ENCODE measurements around the gene ADAMTSL5. TPM values are rescaled to one million over a fixed set of nuclear protein-coding genes. Genes with fewer than 3 reads are reported as not detected.

ADAMTSL5 gene
- total and polyA plus RNA-seq, 2 of the 13 experiments (the other 11 are each of a cell fraction or from before 2014, with no cell fraction given) = 0.60 to 2.7 TPM

DNA sequence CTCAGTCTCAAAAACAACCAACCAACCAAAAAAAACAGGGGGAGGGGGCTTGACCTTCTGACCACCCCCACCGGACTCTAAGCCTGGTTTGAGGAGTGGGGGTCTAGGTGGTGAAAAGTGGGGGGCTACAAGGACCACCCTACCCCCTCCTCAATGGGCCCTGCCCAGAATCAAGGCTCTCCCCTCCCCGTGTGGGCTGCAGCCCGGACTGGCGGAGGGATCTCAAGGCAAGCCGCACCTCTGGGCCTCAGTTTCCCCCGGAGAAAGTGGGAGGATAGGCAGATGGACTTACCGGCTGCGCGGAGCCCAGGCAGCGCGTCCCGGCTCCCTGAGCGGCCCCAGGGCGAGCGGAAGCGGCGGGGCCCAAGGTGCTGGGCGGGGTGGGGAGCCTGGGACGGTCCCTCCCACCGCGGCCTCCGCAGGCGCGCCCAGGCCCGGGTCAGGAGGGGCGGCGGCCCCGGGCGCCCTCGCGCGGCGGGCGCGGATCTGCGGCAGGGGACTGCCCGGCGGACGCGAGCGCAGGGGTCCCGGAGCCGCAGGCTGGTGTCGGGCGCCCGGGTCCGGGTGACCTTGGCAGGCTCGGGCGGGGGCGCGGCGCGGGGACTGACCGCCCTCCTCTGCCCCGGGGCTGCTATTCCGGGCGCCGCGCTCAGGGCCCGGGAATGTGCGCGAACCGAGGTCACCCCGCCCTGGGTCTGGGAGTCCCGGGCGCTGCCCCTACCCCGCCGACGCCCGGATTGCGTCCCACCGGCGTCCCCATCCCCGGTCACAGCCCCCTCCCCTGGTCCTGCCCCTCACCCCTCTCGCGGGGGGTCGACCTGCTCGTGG is at the start of gene ADAMTSL5 (continued):
- TF ChIP-seq, protein P1, sequence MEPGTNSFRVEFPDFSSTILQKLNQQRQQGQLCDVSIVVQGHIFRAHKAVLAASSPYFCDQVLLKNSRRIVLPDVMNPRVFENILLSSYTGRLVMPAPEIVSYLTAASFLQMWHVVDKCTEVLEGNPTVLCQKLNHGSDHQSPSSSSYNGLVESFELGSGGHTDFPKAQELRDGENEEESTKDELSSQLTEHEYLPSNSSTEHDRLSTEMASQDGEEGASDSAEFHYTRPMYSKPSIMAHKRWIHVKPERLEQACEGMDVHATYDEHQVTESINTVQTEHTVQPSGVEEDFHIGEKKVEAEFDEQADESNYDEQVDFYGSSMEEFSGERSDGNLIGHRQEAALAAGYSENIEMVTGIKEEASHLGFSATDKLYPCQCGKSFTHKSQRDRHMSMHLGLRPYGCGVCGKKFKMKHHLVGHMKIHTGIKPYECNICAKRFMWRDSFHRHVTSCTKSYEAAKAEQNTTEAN (CRISPR knock-in tag; conservative IDR thresholded peaks at IDR 0.05) = no peak
- TF ChIP-seq SSRP1 (CRISPR knock-in tag; IDR thresholded peaks at IDR 0.05) = 0 out of 2 replicates have a peak, but pooled peaks have one; percentile 57
- no peak for TF ChIP-seq SP140L (CRISPR knock-in tag; IDR thresholded peaks at IDR 0.05; ENCODE audit: borderline replicate concordance)
- no peak for TF ChIP-seq MBD4 (IDR thresholded peaks at IDR 0.05; ENCODE audit: borderline replicate concordance, low read length)
- no peak for TF ChIP-seq ZNF781 (CRISPR knock-in tag; IDR thresholded peaks at IDR 0.05; ENCODE audit: borderline replicate concordance, not compliant biosample characterization)
- TF ChIP-seq PHF21A (CRISPR knock-in tag; IDR thresholded peaks at IDR 0.05) = peak; percentile 51; the same call in 1 of the 2 replicates
- TF ChIP-seq FOSL2 (CRISPR knock-in tag; IDR thresholded peaks at IDR 0.05) = no peak
- TF ChIP-seq, protein P2, sequence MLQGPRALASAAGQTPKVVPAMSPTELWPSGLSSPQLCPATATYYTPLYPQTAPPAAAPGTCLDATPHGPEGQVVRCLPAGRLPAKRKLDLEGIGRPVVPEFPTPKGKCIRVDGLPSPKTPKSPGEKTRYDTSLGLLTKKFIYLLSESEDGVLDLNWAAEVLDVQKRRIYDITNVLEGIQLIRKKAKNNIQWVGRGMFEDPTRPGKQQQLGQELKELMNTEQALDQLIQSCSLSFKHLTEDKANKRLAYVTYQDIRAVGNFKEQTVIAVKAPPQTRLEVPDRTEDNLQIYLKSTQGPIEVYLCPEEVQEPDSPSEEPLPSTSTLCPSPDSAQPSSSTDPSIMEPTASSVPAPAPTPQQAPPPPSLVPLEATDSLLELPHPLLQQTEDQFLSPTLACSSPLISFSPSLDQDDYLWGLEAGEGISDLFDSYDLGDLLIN (CRISPR knock-in tag; IDR thresholded peaks at IDR 0.05; ENCODE audit: borderline replicate concordance) = no peak
- TF ChIP-seq, protein P3, sequence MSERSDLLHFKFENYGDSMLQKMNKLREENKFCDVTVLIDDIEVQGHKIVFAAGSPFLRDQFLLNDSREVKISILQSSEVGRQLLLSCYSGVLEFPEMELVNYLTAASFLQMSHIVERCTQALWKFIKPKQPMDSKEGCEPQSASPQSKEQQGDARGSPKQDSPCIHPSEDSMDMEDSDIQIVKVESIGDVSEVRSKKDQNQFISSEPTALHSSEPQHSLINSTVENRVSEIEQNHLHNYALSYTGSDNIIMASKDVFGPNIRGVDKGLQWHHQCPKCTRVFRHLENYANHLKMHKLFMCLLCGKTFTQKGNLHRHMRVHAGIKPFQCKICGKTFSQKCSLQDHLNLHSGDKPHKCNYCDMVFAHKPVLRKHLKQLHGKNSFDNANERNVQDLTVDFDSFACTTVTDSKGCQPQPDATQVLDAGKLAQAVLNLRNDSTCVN (CRISPR knock-in tag; IDR thresholded peaks at IDR 0.05; ENCODE audit: borderline replicate concordance) = no peak
- TF ChIP-seq, protein P4, sequence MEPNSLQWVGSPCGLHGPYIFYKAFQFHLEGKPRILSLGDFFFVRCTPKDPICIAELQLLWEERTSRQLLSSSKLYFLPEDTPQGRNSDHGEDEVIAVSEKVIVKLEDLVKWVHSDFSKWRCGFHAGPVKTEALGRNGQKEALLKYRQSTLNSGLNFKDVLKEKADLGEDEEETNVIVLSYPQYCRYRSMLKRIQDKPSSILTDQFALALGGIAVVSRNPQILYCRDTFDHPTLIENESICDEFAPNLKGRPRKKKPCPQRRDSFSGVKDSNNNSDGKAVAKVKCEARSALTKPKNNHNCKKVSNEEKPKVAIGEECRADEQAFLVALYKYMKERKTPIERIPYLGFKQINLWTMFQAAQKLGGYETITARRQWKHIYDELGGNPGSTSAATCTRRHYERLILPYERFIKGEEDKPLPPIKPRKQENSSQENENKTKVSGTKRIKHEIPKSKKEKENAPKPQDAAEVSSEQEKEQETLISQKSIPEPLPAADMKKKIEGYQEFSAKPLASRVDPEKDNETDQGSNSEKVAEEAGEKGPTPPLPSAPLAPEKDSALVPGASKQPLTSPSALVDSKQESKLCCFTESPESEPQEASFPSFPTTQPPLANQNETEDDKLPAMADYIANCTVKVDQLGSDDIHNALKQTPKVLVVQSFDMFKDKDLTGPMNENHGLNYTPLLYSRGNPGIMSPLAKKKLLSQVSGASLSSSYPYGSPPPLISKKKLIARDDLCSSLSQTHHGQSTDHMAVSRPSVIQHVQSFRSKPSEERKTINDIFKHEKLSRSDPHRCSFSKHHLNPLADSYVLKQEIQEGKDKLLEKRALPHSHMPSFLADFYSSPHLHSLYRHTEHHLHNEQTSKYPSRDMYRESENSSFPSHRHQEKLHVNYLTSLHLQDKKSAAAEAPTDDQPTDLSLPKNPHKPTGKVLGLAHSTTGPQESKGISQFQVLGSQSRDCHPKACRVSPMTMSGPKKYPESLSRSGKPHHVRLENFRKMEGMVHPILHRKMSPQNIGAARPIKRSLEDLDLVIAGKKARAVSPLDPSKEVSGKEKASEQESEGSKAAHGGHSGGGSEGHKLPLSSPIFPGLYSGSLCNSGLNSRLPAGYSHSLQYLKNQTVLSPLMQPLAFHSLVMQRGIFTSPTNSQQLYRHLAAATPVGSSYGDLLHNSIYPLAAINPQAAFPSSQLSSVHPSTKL (CRISPR knock-in tag; IDR thresholded peaks at IDR 0.05) = 0 out of 2 replicates have a peak, but pooled peaks have one; percentile 10
- TF ChIP-seq, protein P5, sequence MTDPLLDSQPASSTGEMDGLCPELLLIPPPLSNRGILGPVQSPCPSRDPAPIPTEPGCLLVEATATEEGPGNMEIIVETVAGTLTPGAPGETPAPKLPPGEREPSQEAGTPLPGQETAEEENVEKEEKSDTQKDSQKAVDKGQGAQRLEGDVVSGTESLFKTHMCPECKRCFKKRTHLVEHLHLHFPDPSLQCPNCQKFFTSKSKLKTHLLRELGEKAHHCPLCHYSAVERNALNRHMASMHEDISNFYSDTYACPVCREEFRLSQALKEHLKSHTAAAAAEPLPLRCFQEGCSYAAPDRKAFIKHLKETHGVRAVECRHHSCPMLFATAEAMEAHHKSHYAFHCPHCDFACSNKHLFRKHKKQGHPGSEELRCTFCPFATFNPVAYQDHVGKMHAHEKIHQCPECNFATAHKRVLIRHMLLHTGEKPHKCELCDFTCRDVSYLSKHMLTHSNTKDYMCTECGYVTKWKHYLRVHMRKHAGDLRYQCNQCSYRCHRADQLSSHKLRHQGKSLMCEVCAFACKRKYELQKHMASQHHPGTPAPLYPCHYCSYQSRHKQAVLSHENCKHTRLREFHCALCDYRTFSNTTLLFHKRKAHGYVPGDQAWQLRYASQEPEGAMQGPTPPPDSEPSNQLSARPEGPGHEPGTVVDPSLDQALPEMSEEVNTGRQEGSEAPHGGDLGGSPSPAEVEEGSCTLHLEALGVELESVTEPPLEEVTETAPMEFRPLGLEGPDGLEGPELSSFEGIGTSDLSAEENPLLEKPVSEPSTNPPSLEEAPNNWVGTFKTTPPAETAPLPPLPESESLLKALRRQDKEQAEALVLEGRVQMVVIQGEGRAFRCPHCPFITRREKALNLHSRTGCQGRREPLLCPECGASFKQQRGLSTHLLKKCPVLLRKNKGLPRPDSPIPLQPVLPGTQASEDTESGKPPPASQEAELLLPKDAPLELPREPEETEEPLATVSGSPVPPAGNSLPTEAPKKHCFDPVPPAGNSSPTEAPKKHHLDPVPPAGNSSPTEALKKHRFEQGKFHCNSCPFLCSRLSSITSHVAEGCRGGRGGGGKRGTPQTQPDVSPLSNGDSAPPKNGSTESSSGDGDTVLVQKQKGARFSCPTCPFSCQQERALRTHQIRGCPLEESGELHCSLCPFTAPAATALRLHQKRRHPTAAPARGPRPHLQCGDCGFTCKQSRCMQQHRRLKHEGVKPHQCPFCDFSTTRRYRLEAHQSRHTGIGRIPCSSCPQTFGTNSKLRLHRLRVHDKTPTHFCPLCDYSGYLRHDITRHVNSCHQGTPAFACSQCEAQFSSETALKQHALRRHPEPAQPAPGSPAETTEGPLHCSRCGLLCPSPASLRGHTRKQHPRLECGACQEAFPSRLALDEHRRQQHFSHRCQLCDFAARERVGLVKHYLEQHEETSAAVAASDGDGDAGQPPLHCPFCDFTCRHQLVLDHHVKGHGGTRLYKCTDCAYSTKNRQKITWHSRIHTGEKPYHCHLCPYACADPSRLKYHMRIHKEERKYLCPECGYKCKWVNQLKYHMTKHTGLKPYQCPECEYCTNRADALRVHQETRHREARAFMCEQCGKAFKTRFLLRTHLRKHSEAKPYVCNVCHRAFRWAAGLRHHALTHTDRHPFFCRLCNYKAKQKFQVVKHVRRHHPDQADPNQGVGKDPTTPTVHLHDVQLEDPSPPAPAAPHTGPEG (CRISPR knock-in tag; IDR thresholded peaks at IDR 0.05) = 0 out of 2 replicates have a peak, but pooled peaks have one; percentile 36
- no peak for TF ChIP-seq KAT2B (IDR thresholded peaks at IDR 0.05; ENCODE audit: borderline replicate concordance, low read depth, low read length)
- peak; percentile 33; the same call in 1 of the 2 replicates for TF ChIP-seq SIN3A (IDR thresholded peaks at IDR 0.05; ENCODE audit: borderline replicate concordance, low read depth, low read length)

Data from HepG2 (cell line).